Measurements from ENCODE around the gene MIGA2. TPM values are rescaled to one million over a fixed set of nuclear protein-coding genes. Genes with fewer than 3 reads are reported as not detected.
A peak's percentile ranks its signal among the peaks of the same experiment; 100 is the strongest.

The MIGA2 gene
- total RNA-seq, 2 experiments from 2014 or later, result 26.1 to 26.5 TPM

DNA sequence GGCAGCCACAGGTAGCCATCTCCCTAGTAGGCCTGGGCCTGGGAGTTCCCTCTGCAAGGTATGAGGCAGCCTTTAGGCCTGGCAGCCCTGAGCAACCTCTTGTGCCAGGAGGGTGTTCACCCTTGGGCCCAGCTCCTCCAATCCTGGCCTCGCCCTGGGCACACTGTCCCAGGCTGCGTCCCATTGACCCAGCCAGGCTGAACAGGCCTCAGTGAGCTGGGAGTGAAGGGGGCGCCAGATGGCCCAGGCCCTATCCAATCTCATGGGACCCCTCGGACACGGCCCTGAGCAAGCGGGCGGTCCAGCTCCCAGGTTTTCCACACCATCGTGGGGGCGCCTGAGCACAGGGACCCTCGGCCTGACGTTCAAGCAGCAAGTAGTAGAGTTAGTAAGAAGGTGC, 22.8 kb upstream of the MIGA2 start:
- H3K27ac Mint-ChIP-seq, result no peak overlapping the region
- H3K36me3 Mint-ChIP-seq, result peaks cover 6% of the 10 kb centered on the region
- no peaks in the 10 kb centered on the region for H3K4me1 Mint-ChIP-seq (ENCODE audit: low read depth)
- no peaks in the 10 kb centered on the region for H3K27me3 Mint-ChIP-seq
- intact Hi-C loops (cut with micrococcal nuclease), result no loop called here
- CTCF ChIA-PET, result no interaction called here
- H3K9me3 Mint-ChIP-seq, result no peaks in the 10 kb centered on the region
- H3K4me3 Mint-ChIP-seq, result no peak overlapping the region
- POLR2A ChIA-PET, result no interaction called here
- DNase-seq, result no peak

- Mint-ChIP-seq H3K4me1 (ENCODE audit: low read depth) (no peaks in the 10 kb centered on the region), H3K27ac (no peak overlapping the region), H3K36me3 (peaks cover 8% of the 10 kb centered on the region), H3K9me3 (no peaks in the 10 kb centered on the region), H3K27me3 (no peaks in the 10 kb centered on the region), H3K4me3 (no peak overlapping the region)
- intact Hi-C loops (cut with micrococcal nuclease), result no loop called here
- ChIA-PET CTCF (interaction anchor here (0.9 kb wide), 1 partner anchor 8 kb away, joined by 3 read pairs; no protein-coding TSS in a partner anchor), POLR2A (no interaction called here)
- no peak for DNase-seq
These were observed 22.3 kb upstream of the MIGA2 start for GRCh38 chr9:129014124-129014523.

DNA sequence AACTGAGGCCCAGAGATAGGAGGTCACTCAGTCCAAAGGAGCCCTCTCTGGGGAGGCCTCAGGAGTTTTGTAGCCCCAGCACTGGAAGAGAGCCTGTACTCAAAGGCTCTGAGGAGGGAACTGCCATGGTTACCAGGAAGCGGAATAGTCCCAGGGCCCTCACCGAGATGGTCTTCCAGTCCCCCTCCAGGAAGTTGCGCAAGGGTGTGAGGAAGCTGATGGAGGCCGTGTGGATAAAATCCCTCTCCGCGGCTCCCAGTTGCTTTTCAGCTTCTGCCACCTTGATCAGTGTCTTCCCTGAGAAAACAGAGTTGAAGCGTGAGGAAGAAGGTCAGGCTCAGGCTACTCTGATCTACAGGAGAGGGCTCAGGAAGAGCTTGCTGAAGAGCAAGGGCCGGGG, 21.8 kb upstream of the MIGA2 start:
- Mint-ChIP-seq H3K4me1 (ENCODE audit: low read depth) (no peaks in the 10 kb centered on the region), H3K27me3 (no peaks in the 10 kb centered on the region), H3K36me3 (peaks cover 8% of the 10 kb centered on the region), H3K27ac (no peak overlapping the region), H3K4me3 (no peak overlapping the region), H3K9me3 (no peaks in the 10 kb centered on the region)
- ChIA-PET CTCF (interaction anchor here (0.9 to 1.3 kb wide), 2 partner anchors 9 to 12 kb away, joined by 3 read pairs; no protein-coding TSS in a partner anchor), POLR2A (no interaction called here)
- DNase-seq, result no peak
- intact Hi-C loops (cut with micrococcal nuclease), result no loop called here

DNA sequence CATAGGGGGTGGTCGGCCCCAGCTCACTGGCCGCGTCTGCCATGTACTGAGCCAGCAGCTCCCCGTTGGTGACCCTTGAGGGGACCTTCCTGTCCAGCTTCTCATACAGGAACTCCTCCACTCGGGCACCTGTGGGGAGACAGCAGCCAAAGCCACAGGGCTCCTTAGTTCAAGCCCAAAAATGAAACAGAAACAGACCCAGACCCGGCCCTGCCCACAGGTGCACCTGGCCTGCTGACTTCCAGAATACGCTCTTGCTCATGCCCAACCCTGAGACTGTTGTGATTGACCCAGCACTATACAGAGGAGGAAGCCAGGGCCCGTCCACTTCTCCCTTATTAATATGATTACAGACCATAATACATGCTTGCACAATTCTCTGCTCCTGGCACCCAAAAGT, 15.3 kb upstream of the MIGA2 start:
- H3K9me3 Mint-ChIP-seq, result no peaks in the 10 kb centered on the region
- intact Hi-C loops (cut with micrococcal nuclease), result no loop called here
- no peak for DNase-seq
- no peak overlapping the region for H3K4me3 Mint-ChIP-seq
- H3K4me1 Mint-ChIP-seq (ENCODE audit: low read depth), result peaks cover 14% of the 10 kb centered on the region
- H3K27me3 Mint-ChIP-seq, result no peaks in the 10 kb centered on the region
- ChIA-PET POLR2A (interaction anchor here (0.6 to 0.7 kb wide), 2 partner anchors 54 to 637 kb away, joined by 3 read pairs; no protein-coding TSS in a partner anchor), CTCF (no interaction called here)
- H3K27ac Mint-ChIP-seq, result no peak overlapping the region
- peaks cover 3% of the 10 kb centered on the region for H3K36me3 Mint-ChIP-seq

DNA sequence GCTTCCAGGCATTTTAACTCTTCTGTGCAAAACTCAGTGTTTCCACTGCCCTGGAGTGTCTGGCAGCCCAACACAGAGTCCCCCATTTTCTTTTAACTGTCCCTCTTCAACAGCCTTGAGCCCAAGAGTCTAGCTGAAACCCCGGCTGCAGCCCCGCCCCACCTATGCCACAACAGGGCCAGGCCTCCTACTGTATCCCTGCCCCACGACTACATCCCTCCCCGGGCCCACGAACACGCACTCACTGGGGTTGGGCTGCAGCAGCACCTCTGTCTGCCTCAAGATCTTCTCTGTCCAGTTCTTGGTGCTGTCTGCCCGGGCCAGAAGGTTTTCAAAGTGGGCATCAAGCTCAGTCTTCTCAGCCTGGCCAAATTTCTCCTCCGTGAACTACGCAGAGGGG, 14.4 kb upstream of the MIGA2 start:
- no peak overlapping the region for H3K4me3 Mint-ChIP-seq
- POLR2A ChIA-PET, result no interaction called here
- no peaks in the 10 kb centered on the region for H3K9me3 Mint-ChIP-seq
- no peak overlapping the region for H3K27ac Mint-ChIP-seq
- H3K4me1 Mint-ChIP-seq (ENCODE audit: low read depth), result peaks cover 18% of the 10 kb centered on the region
- CTCF ChIA-PET, result no interaction called here
- intact Hi-C loops (cut with micrococcal nuclease), result no loop called here
- no peak for DNase-seq
- no peaks in the 10 kb centered on the region for H3K27me3 Mint-ChIP-seq
- H3K36me3 Mint-ChIP-seq, result peaks cover 3% of the 10 kb centered on the region

DNA sequence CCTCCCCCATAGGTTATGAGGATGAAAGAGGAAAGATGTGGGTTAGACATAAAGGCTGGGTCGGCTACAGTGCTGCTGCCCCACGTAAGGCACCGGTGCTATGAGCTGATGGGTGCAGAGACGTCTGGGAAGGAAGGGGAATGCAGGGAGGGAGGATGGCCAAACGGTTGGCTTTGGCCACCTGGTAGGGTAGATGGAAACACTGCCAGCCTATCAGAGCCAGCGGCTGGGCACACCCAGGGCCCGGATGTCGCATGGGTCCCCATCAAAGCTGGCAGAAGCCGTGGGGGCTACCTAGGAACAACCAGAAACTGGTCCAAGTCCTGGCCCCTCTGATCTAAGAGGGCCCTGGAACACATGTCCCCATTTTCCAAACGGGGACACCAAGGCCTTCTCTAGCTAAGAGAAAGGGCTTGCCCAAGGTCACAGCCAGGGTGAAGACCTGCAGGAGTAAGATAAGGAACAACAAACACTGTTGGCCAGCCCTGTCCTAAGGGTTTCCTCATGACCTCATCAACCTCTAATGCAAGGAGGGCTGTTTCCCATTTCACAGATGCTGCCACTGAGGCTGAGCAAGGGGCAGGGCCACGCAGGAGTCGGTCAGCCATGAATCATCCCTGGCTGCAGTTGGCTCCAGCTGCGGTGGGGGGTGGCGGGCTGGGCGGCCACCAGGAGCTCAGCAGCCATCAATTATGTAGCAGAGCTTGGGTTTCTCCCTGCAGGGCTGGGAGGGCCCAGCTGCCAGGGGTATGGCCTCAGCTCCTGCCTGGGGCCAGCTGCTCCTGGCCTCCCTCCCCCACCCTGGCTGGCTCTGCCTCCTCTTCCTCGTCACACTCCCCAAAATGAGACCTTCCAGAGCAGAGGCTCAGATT, 13.2 kb upstream of the MIGA2 start:
- ChIA-PET CTCF (interaction anchor here (0.7 kb wide), 1 partner anchor 115 kb away, joined by 3 read pairs; no protein-coding TSS in a partner anchor), POLR2A (interaction anchor here (0.8 kb wide), 1 partner anchor 15 kb away, joined by 3 read pairs; no protein-coding TSS in a partner anchor)
- no peak for DNase-seq
- Mint-ChIP-seq H3K27ac (no peak overlapping the region), H3K4me1 (ENCODE audit: low read depth) (peaks cover 24% of the 10 kb centered on the region), H3K9me3 (no peaks in the 10 kb centered on the region), H3K36me3 (peaks cover 2% of the 10 kb centered on the region), H3K27me3 (no peaks in the 10 kb centered on the region), H3K4me3 (no peak overlapping the region)
- intact Hi-C loops (cut with micrococcal nuclease), result no loop called here

DNA sequence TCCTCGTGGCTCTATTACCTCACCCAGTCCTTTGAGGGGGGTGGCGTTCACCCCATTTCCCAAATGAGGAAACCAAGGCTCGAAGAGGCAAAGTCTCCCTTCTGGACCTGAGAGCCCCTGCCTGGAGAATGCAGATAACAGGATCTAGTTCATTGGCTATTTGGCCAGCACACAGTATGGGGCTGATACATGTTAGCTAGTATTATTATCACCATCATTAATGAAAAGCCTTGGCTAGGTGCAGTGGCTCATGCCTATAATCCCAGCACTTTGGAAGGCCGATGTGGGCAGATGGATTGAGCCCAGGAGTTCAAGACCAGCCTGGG, 12.6 kb upstream of the MIGA2 start:
- Mint-ChIP-seq H3K27ac (no peak overlapping the region), H3K4me1 (ENCODE audit: low read depth) (peaks cover 24% of the 10 kb centered on the region), H3K27me3 (no peaks in the 10 kb centered on the region), H3K36me3 (peaks cover under 1% of the 10 kb centered on the region), H3K9me3 (no peaks in the 10 kb centered on the region), H3K4me3 (no peak overlapping the region)
- POLR2A ChIA-PET, result no interaction called here
- intact Hi-C loops (cut with micrococcal nuclease), result no loop called here
- DNase-seq, result no peak
- CTCF ChIA-PET, result no interaction called here

GRCh38 chr9:129026442-129027223, 9.8 kb upstream of the MIGA2 start:
- Mint-ChIP-seq H3K4me3 (peak overlapping the region; percentile 84), H3K27ac (no peak overlapping the region), H3K27me3 (no peaks in the 10 kb centered on the region), H3K4me1 (ENCODE audit: low read depth) (peaks cover 28% of the 10 kb centered on the region), H3K36me3 (no peaks in the 10 kb centered on the region), H3K9me3 (no peaks in the 10 kb centered on the region)
- ChIA-PET CTCF (no interaction called here), POLR2A (interaction anchor here (1.5 kb wide), 1 partner anchor 9 kb away, joined by 4 read pairs; the partner anchor contains the start of gene MIGA2)
- intact Hi-C loops (cut with micrococcal nuclease), result no loop called here
- DNase-seq, result no peak

GRCh38 chr9:129027224-129027684, 9.2 kb upstream of the MIGA2 start:
- CTCF ChIA-PET, result interaction anchor here (1.4 kb wide), 1 partner anchor 11 kb away, joined by 7 read pairs; no protein-coding TSS in a partner anchor
- H3K36me3 Mint-ChIP-seq, result no peaks in the 10 kb centered on the region
- H3K4me3 Mint-ChIP-seq, result peak overlapping the region; percentile 84
- no peaks in the 10 kb centered on the region for H3K27me3 Mint-ChIP-seq
- POLR2A ChIA-PET, result interaction anchor here (1.5 kb wide), 1 partner anchor 9 kb away, joined by 4 read pairs; the partner anchor contains the start of gene MIGA2
- peaks cover 27% of the 10 kb centered on the region for H3K4me1 Mint-ChIP-seq (ENCODE audit: low read depth)
- H3K9me3 Mint-ChIP-seq, result no peaks in the 10 kb centered on the region
- intact Hi-C loops (cut with micrococcal nuclease), result no loop called here
- DNase-seq, result no peak
- peak overlapping the region; percentile 55 for H3K27ac Mint-ChIP-seq

GRCh38 chr9:129027685-129028191, 8.7 kb upstream of the MIGA2 start:
- no peaks in the 10 kb centered on the region for H3K9me3 Mint-ChIP-seq
- intact Hi-C loops (cut with micrococcal nuclease), result loop anchor here (1.0 to 2.0 kb wide), 6 partner anchors 9 to 475 kb away; partner anchors contain the start of genes DOLK, ENDOG, LRRC8A and MIGA2
- H3K27me3 Mint-ChIP-seq, result no peaks in the 10 kb centered on the region
- H3K36me3 Mint-ChIP-seq, result no peaks in the 10 kb centered on the region
- peak overlapping the region; percentile 55 for H3K27ac Mint-ChIP-seq
- DNase-seq, result no peak
- H3K4me1 Mint-ChIP-seq (ENCODE audit: low read depth), result peaks cover 24% of the 10 kb centered on the region
- peak overlapping the region; percentile 84 for H3K4me3 Mint-ChIP-seq
- CTCF ChIA-PET, result interaction anchor here (0.7 to 1.4 kb wide), 5 partner anchors 9 to 1430 kb away, joined by 3 to 7 read pairs (median 3); no protein-coding TSS in a partner anchor
- POLR2A ChIA-PET, result interaction anchor here (1.5 kb wide), 1 partner anchor 8 kb away, joined by 4 read pairs; the partner anchor contains the start of gene MIGA2

GRCh38 chr9:129028192-129028966, 8.0 kb upstream of the MIGA2 start, which contains the start of gene SH3GLB2:
Gene SH3GLB2 (minus strand): TSS chr9:129028331. CDS start chr9:129028154, 177 bp downstream.
- no peaks in the 10 kb centered on the region for H3K27me3 Mint-ChIP-seq
- POLR2A ChIA-PET, result interaction anchor here (1.5 kb wide), 1 partner anchor 8 kb away, joined by 4 read pairs; the partner anchor contains the start of gene MIGA2
- intact Hi-C loops (cut with micrococcal nuclease), result loop anchor here (1.0 to 2.0 kb wide), 6 partner anchors 8 to 476 kb away; partner anchors contain the start of genes DOLK, ENDOG, LRRC8A and MIGA2
- no peaks in the 10 kb centered on the region for H3K36me3 Mint-ChIP-seq
- peak; percentile 97 for DNase-seq
- H3K27ac Mint-ChIP-seq, result peak within 1 kb of the TSS; percentile 55
- H3K9me3 Mint-ChIP-seq, result no peaks in the 10 kb centered on the region
- H3K4me1 Mint-ChIP-seq (ENCODE audit: low read depth), result peaks cover 22% of the 10 kb centered on the region
- peak within 1 kb of the TSS; percentile 84 for H3K4me3 Mint-ChIP-seq
- CTCF ChIA-PET, result interaction anchor here (0.7 to 1.4 kb wide), 5 partner anchors 10 to 1430 kb away, joined by 3 to 7 read pairs (median 3); no protein-coding TSS in a partner anchor
